Fibroblast of mammary gland (primary cell): ENCODE measurements around the gene TNFRSF13B.
"Not testable (repeated sequence)": the region's sequence is repeated elsewhere in the genome, so short reads cannot be mapped to it uniquely, and the experiment has no call there.

Source experiments
- DNase-seq: peaks from one replicate; pipeline ENCODE4 v3.0.0-alpha.2; 2010; ENCODE audit warnings: low read depth
- H3K4me3 ChIP-seq: 2 replicates; pipeline ENCODE4 v1.5.1; 2011; ENCODE audit warnings: low read depth, mild to moderate bottlenecking, low read length, moderate library complexity; ENCODE audit not compliant: control insufficient read depth
- CTCF ChIP-seq: conservative IDR thresholded peaks from 2 replicates; pipeline ENCODE4 v1.5.1; 2011; ENCODE audit warnings: low read depth, low read length, inconsistent platforms; ENCODE audit not compliant: control insufficient read depth, insufficient read depth

The TNFRSF13B gene

GRCh38 chr17:17004251-17004996 lies 32.5 kb upstream of the TNFRSF13B start:
- no peak for TF ChIP-seq CTCF
- no peak overlapping the region for H3K4me3 ChIP-seq
- no peak for DNase-seq

- DNase-seq, H3K4me3 ChIP-seq: not testable (repeated sequence)
Observed at GRCh38 chr17:17002731-17003715, 31.1 kb upstream of the TNFRSF13B start.

GRCh38 chr17:17001874-17002520 lies 30.1 kb upstream of the TNFRSF13B start:
- H3K4me3 ChIP-seq = no peak overlapping the region
- peak; percentile 88 for TF ChIP-seq CTCF
- DNase-seq = peak; percentile 54

GRCh38 chr17:17001076-17001777 lies 29.3 kb upstream of the TNFRSF13B start:
- no peak for TF ChIP-seq CTCF
- no peak for DNase-seq
- H3K4me3 ChIP-seq = no peak overlapping the region

- no peak for TF ChIP-seq CTCF
- no peak for DNase-seq
- no peak overlapping the region for H3K4me3 ChIP-seq
Observed at GRCh38 chr17:16999931-17000625, 28.2 kb upstream of the TNFRSF13B start.

- no peak overlapping the region for H3K4me3 ChIP-seq
- peak; percentile 67 for TF ChIP-seq CTCF
- peak; percentile 52 for DNase-seq
Observed at GRCh38 chr17:16997514-16998429, 25.9 kb upstream of the TNFRSF13B start.

GRCh38 chr17:16996726-16997125 lies 24.8 kb upstream of the TNFRSF13B start:
- not testable (repeated sequence) for DNase-seq, H3K4me3 ChIP-seq
